Esophagus muscularis mucosa (tissue), 3 donors: ENCODE measurements around the gene STAB2.

Experiments
- CTCF ChIP-seq, 3 experiments: fragments of 200-600 bp in 2 of 3; fragments of 450-650 bp in 1 of 3; sonication (generic) in 2 of 3; IDR thresholded peaks; one replicate each; pipeline ENCODE4 v1.5.1; 2017 to 2019; ENCODE audit warnings: antibody characterized with exemption in 3 of 3, mild to moderate bottlenecking in 2 of 3, moderate library complexity in 1 of 3
- POLR2A ChIP-seq: fragments of 450-650 bp; IDR thresholded peaks from one replicate; pipeline ENCODE4 v1.6.1; 2017; ENCODE audit warnings: antibody characterized with exemption, moderate library complexity, mild to moderate bottlenecking, low read depth
- POLR2AphosphoS5 ChIP-seq, 2 donors: sonication (generic); formaldehyde crosslinking; IDR thresholded peaks; one replicate each; pipeline ENCODE4 v1.6.1; 2017; ENCODE audit warnings: antibody characterized with exemption in 2 of 2

GRCh38 chr12:103769240-103769945, 182.3 kb downstream of the STAB2 start:
- TF ChIP-seq CTCF (IDR thresholded peaks at IDR 0.05) (no peak), POLR2AphosphoS5 (IDR thresholded peaks at IDR 0.05) (no peak), POLR2A (no peak)
